ENCODE data around the gene FAM89B.

Gene FAM89B

GRCh38 chr11:65595543-65596281 lies 23.4 kb downstream of the FAM89B start, which contains the start of gene KCNK7:
KCNK7 (minus strand) TSS chr11:65595800; CDS start chr11:65595772, 28 bp downstream.
- no peak for TF ChIP-seq CTCF (IDR thresholded peaks at IDR 0.05; ENCODE audit: control insufficient read depth, insufficient read depth, low read depth, low read length, missing control alignments)

GRCh38 chr11:65596520-65596919 lies 24.2 kb downstream of the FAM89B start:
- TF ChIP-seq CTCF (IDR thresholded peaks at IDR 0.05; ENCODE audit: control insufficient read depth, insufficient read depth, low read depth, low read length, missing control alignments), result no peak
- no peak for DNase-seq (ENCODE audit: low read depth)
- H3K4me3 ChIP-seq (ENCODE audit: control insufficient read depth, low read depth, low read length), result no peak overlapping the region

More at GRCh38 chr11:65595543-65596281, 23.4 kb downstream of the FAM89B start, which contains the start of gene KCNK7:
- H3K4me3 ChIP-seq (ENCODE audit: control insufficient read depth, low read depth, low read length), result no peak within 1 kb of the TSS
- DNase-seq (ENCODE audit: low read depth), result no peak

- H3K4me3 ChIP-seq (ENCODE audit: control insufficient read depth, low read depth, low read length), result no peak overlapping the region
- TF ChIP-seq CTCF (IDR thresholded peaks at IDR 0.05; ENCODE audit: control insufficient read depth, insufficient read depth, low read depth, low read length, missing control alignments), result no peak
- DNase-seq (ENCODE audit: low read depth), result no peak
These were observed 25.9 kb downstream of the FAM89B start for GRCh38 chr11:65598258-65598699.

- H3K4me3 ChIP-seq (ENCODE audit: control insufficient read depth, low read depth, low read length), result no peak overlapping the region
- DNase-seq (ENCODE audit: low read depth), result no peak
- no peak for TF ChIP-seq CTCF (IDR thresholded peaks at IDR 0.05; ENCODE audit: control insufficient read depth, insufficient read depth, low read depth, low read length, missing control alignments)
These were observed 27.0 kb downstream of the FAM89B start for GRCh38 chr11:65599216-65599954.

- no peak for TF ChIP-seq CTCF (IDR thresholded peaks at IDR 0.05; ENCODE audit: control insufficient read depth, insufficient read depth, low read depth, low read length, missing control alignments)
- no peak overlapping the region for H3K4me3 ChIP-seq (ENCODE audit: control insufficient read depth, low read depth, low read length)
- no peak for DNase-seq (ENCODE audit: low read depth)
These were observed 27.6 kb downstream of the FAM89B start for GRCh38 chr11:65599955-65600246.

GRCh38 chr11:65604258-65604657 lies 31.9 kb downstream of the FAM89B start:
- DNase-seq (ENCODE audit: low read depth), result no peak
- TF ChIP-seq CTCF (IDR thresholded peaks at IDR 0.05; ENCODE audit: control insufficient read depth, insufficient read depth, low read depth, low read length, missing control alignments), result no peak
- H3K4me3 ChIP-seq (ENCODE audit: control insufficient read depth, low read depth, low read length), result no peak overlapping the region
